Mesenchymal stem cell (in vitro differentiated cells and primary cell): Measurements from ENCODE around the gene APP.
"Not testable (repeated sequence)": the region's sequence is repeated elsewhere in the genome, so short reads cannot be mapped to it uniquely, and the experiment has no call there.

Experiments
- DNase-seq: peaks from one replicate; pipeline ENCODE4 v3.0.0-alpha.2; 2013
- H2AFZ ChIP-seq: one replicate; pipeline ENCODE4 v1.6.1; 2013; ENCODE audit warnings: low read depth, mild to moderate bottlenecking, control low read depth, inconsistent platforms, low read length, moderate library complexity
- H2AK5ac ChIP-seq: 2 replicates; pipeline ENCODE4 v1.6.1; 2013; ENCODE audit warnings: low read length, moderate library complexity, mild to moderate bottlenecking, inconsistent platforms; ENCODE audit not compliant: severe bottlenecking
- H2BK120ac ChIP-seq: one replicate; pipeline ENCODE4 v1.6.1; 2013; ENCODE audit warnings: low read depth, mild to moderate bottlenecking, inconsistent platforms, low read length, moderate library complexity
- H2BK12ac ChIP-seq, 2 experiments: one replicate each; pipeline ENCODE4 v1.6.1; 2013; ENCODE audit warnings: inconsistent platforms in 2 of 2, low read length in 2 of 2, mild to moderate bottlenecking in 2 of 2, moderate library complexity in 2 of 2, control low read depth in 1 of 2
- H2BK15ac ChIP-seq: one replicate; pipeline ENCODE4 v1.6.1; 2013; ENCODE audit warnings: mild to moderate bottlenecking, low read depth, inconsistent platforms; ENCODE audit not compliant: poor library complexity, severe bottlenecking
- H2BK5ac ChIP-seq: 2 replicates; pipeline ENCODE4 v1.6.1; 2013; ENCODE audit warnings: low read depth, mild to moderate bottlenecking, low read length, control low read depth, inconsistent platforms; ENCODE audit not compliant: poor library complexity, severe bottlenecking
- H3K14ac ChIP-seq, 2 experiments: one replicate each; pipeline ENCODE4 v1.6.1; 2013; ENCODE audit warnings: inconsistent platforms in 2 of 2, low read length in 2 of 2, control low read depth in 1 of 2, mild to moderate bottlenecking in 1 of 2, moderate library complexity in 1 of 2
- H3K18ac ChIP-seq, 2 experiments: one replicate each; pipeline ENCODE4 v1.6.1; 2013; ENCODE audit warnings: inconsistent platforms in 2 of 2, low read length in 2 of 2, control low read depth in 1 of 2, low read depth in 1 of 2, mild to moderate bottlenecking in 1 of 2
- H3K23ac ChIP-seq, 2 experiments: one replicate each; pipeline ENCODE4 v1.6.1; 2013; ENCODE audit warnings: inconsistent platforms in 2 of 2, low read length in 2 of 2, mild to moderate bottlenecking in 2 of 2, moderate library complexity in 2 of 2, control low read depth in 1 of 2
- H3K27ac ChIP-seq: 2 replicates; pipeline ENCODE4 v1.5.1; 2013; ENCODE audit warnings: mild to moderate bottlenecking, moderate library complexity, low read length, control low read depth, inconsistent platforms; ENCODE audit not compliant: poor library complexity, severe bottlenecking
- H3K27me3 ChIP-seq, 2 experiments: 2 replicates each; pipeline versions ENCODE4 v1.6.1 to v1.7.0; 2013; ENCODE audit warnings: low read length in 2 of 2, mild to moderate bottlenecking in 2 of 2, moderate library complexity in 2 of 2, control low read depth in 1 of 2, inconsistent platforms in 1 of 2; ENCODE audit not compliant: control insufficient read depth in 1 of 2, insufficient read depth in 1 of 2
- H3K36me3 ChIP-seq, 2 experiments: 2 replicates each; pipeline versions ENCODE4 v1.6.1 to v1.7.0; 2013; ENCODE audit warnings: low read length in 2 of 2, control low read depth in 1 of 2, inconsistent platforms in 1 of 2, low read depth in 1 of 2, mild to moderate bottlenecking in 1 of 2; ENCODE audit not compliant: insufficient read depth in 2 of 2, control insufficient read depth in 1 of 2
- H3K4ac ChIP-seq, 2 experiments: one replicate each; pipeline ENCODE4 v1.6.1; 2013; ENCODE audit warnings: inconsistent platforms in 2 of 2, low read length in 2 of 2, mild to moderate bottlenecking in 2 of 2, moderate library complexity in 2 of 2, control low read depth in 1 of 2, low read depth in 1 of 2
- H3K4me1 ChIP-seq: 2 replicates; pipeline ENCODE4 v1.6.1; 2013; ENCODE audit warnings: low read depth, low read length, control low read depth; ENCODE audit not compliant: control insufficient read depth, insufficient read depth
- H3K4me2 ChIP-seq: 2 replicates; pipeline ENCODE4 v1.6.1; 2013; ENCODE audit warnings: low read length, mild to moderate bottlenecking, inconsistent platforms; ENCODE audit not compliant: poor library complexity, severe bottlenecking
- H3K4me3 ChIP-seq, 2 experiments: 2 replicates each; pipeline versions ENCODE4 v1.5.1 to v1.7.0; 2013; ENCODE audit warnings: low read length in 2 of 2, mild to moderate bottlenecking in 2 of 2, control low read depth in 1 of 2, low read depth in 1 of 2; ENCODE audit not compliant: insufficient read depth in 1 of 2
- H3K79me1 ChIP-seq: replicated peaks from 2 replicates; pipeline ENCODE4 v1.6.1; 2013; ENCODE audit warnings: mild to moderate bottlenecking, control low read depth, low read length, inconsistent platforms; ENCODE audit not compliant: poor library complexity, severe bottlenecking
- H3K9ac ChIP-seq: 2 replicates; pipeline ENCODE4 v1.7.0; 2013; ENCODE audit warnings: mild to moderate bottlenecking, low read length, moderate library complexity
- H3K9me3 ChIP-seq: 2 replicates; pipeline ENCODE4 v1.7.0; 2013; ENCODE audit warnings: mild to moderate bottlenecking, low read length; ENCODE audit not compliant: control insufficient read depth
- H4K8ac ChIP-seq: one replicate; pipeline ENCODE4 v1.6.1; 2013; ENCODE audit warnings: inconsistent platforms, mild to moderate bottlenecking, low read length, moderate library complexity
- H4K91ac ChIP-seq: one replicate; pipeline ENCODE4 v1.6.1; 2013; ENCODE audit warnings: mild to moderate bottlenecking, low read length, inconsistent platforms
- WGBS: methylation state at CpG from one replicate; pipeline ENCODE4 v1.1.7; 2013; ENCODE audit warnings: mixed read lengths; 5-methylcytosine and 5-hydroxymethylcytosine counted together

APP gene

GRCh38 chr21:26022598-26023337 lies 147.8 kb downstream of the APP start:
- WGBS: 98% methylated on average over 6 of the region's 6 CpGs

GRCh38 chr21:26020510-26020909 lies 150.1 kb downstream of the APP start:
- Histone ChIP-seq H4K8ac (no peak overlapping the region), H3K4me3 (no peak overlapping the region), H2BK15ac (no peak overlapping the region), H2BK5ac (no peak overlapping the region), H2AK5ac (no peak overlapping the region), H3K27me3 (no peaks in the 10 kb centered on the region), H3K79me1 (peaks cover 25% of the 10 kb centered on the region), H3K36me3 (peaks cover 8 to 58% of the 10 kb centered on the region in 2 experiments), H2AFZ (no peak overlapping the region), H2BK12ac (no peak overlapping the region), H3K4me2 (no peak overlapping the region), H3K23ac (no peak overlapping the region), H3K9ac (no peak overlapping the region), H3K27ac (no peak overlapping the region), H3K14ac (no peak overlapping the region), H3K9me3 (no peaks in the 10 kb centered on the region), H3K4ac (no peak overlapping the region), H3K4me1 (peaks cover 2% of the 10 kb centered on the region), H4K91ac (no peak overlapping the region), H3K18ac (no peak overlapping the region), H2BK120ac (no peak overlapping the region)
- no CpG with 5 or more reads among the region's 1 CpG for WGBS
- DNase-seq: no peak

More at GRCh38 chr21:26022598-26023337, 147.8 kb downstream of the APP start:
- H3K23ac ChIP-seq, H2BK120ac ChIP-seq, H3K4me3 ChIP-seq, H3K4me2 ChIP-seq, H2BK15ac ChIP-seq, H3K18ac ChIP-seq, H3K4ac ChIP-seq, H4K91ac ChIP-seq, H2BK12ac ChIP-seq, H3K27me3 ChIP-seq, H3K27ac ChIP-seq, H2AFZ ChIP-seq, H3K9ac ChIP-seq, H3K4me1 ChIP-seq, DNase-seq, H3K9me3 ChIP-seq, H3K14ac ChIP-seq, H4K8ac ChIP-seq, H2AK5ac ChIP-seq, H2BK5ac ChIP-seq: not testable (repeated sequence)
- Histone ChIP-seq H3K36me3 (peaks cover 8 to 59% of the 10 kb centered on the region in 2 experiments), H3K79me1 (peaks cover 30% of the 10 kb centered on the region)

GRCh38 chr21:26020081-26020480 lies 150.5 kb downstream of the APP start:
- no peak overlapping the region for H4K8ac ChIP-seq
- no peak overlapping the region for H2BK12ac ChIP-seq
- H3K36me3 ChIP-seq: peaks cover 8 to 54% of the 10 kb centered on the region in 2 experiments
- no peaks in the 10 kb centered on the region for H3K9me3 ChIP-seq
- no peak overlapping the region for H2BK15ac ChIP-seq
- no peak overlapping the region for H3K4me2 ChIP-seq
- H3K79me1 ChIP-seq: peaks cover 21% of the 10 kb centered on the region
- 100% methylated on average over 1 of the region's 4 CpGs for WGBS
- no peak overlapping the region for H3K23ac ChIP-seq
- no peak overlapping the region for H2BK5ac ChIP-seq
- no peak overlapping the region for H2BK120ac ChIP-seq
- no peak overlapping the region for H3K27ac ChIP-seq
- H4K91ac ChIP-seq: no peak overlapping the region
- no peak overlapping the region for H3K4ac ChIP-seq
- H3K27me3 ChIP-seq: no peaks in the 10 kb centered on the region
- H3K18ac ChIP-seq: no peak overlapping the region
- H2AK5ac ChIP-seq: no peak overlapping the region
- no peak for DNase-seq
- no peak overlapping the region for H3K9ac ChIP-seq
- no peak overlapping the region for H2AFZ ChIP-seq
- no peak overlapping the region for H3K14ac ChIP-seq
- H3K4me1 ChIP-seq: peaks cover 2% of the 10 kb centered on the region
- no peak overlapping the region for H3K4me3 ChIP-seq

GRCh38 chr21:26019236-26019635 lies 151.3 kb downstream of the APP start:
- Histone ChIP-seq H3K79me1 (peaks cover 20% of the 10 kb centered on the region), H3K27me3 (no peaks in the 10 kb centered on the region), H3K9ac (no peak overlapping the region), H2AK5ac (no peak overlapping the region), H2BK12ac (no peak overlapping the region), H3K4me1 (peaks cover 4% of the 10 kb centered on the region), H3K9me3 (no peaks in the 10 kb centered on the region), H4K91ac (no peak overlapping the region), H3K23ac (no peak overlapping the region), H3K4me2 (no peak overlapping the region), H3K4ac (no peak overlapping the region), H3K4me3 (no peak overlapping the region), H2BK120ac (no peak overlapping the region), H2BK5ac (no peak overlapping the region), H2AFZ (no peak overlapping the region), H2BK15ac (no peak overlapping the region), H3K27ac (no peak overlapping the region), H3K36me3 (peaks cover 8 to 59% of the 10 kb centered on the region in 2 experiments), H3K14ac (no peak overlapping the region), H3K18ac (no peak overlapping the region), H4K8ac (no peak overlapping the region)
- DNase-seq: no peak
- WGBS: 100% methylated on average over 1 of the region's 1 CpG
